AG04450 (cell line): Measurements from ENCODE around the gene FAM53B. TPM values are rescaled to one million over a fixed set of nuclear protein-coding genes. Genes with fewer than 3 reads are reported as not detected.

ENCODE experiments used
- CTCF ChIA-PET: fragments of 300-600, 350-600 bp; formaldehyde crosslinking; extraction: SDS; loops from one replicate; lab custom pipeline; 2022; ENCODE audit warnings: antibody characterized with exemption, inconsistent platforms; lab: Charles Lee
- POLR2A ChIA-PET: fragments of 350-600 bp; formaldehyde crosslinking; extraction: SDS; loops from one replicate; lab custom pipeline; 2021; ENCODE audit warnings: antibody characterized with exemption, inconsistent platforms; lab: Yijun Ruan, JAX
- DNase-seq: peaks from one replicate; pipeline ENCODE4 v3.0.0-alpha.2; 2011; ENCODE audit warnings: low read depth, low spot score
- H3K27ac ChIP-seq: one replicate; pipeline ENCODE4 v1.5.1; 2012; ENCODE audit warnings: low read depth, low read length, control low read depth
- H3K27me3 ChIP-seq: one replicate; pipeline ENCODE4 v1.6.0; 2012; ENCODE audit warnings: low read length; ENCODE audit not compliant: control insufficient read depth, insufficient read depth
- H3K4me3 ChIP-seq: 2 replicates; pipeline ENCODE4 v1.5.1; 2011; ENCODE audit warnings: mild to moderate bottlenecking, low read depth, low read length, control low read depth
- H3K9me3 ChIP-seq: 2 replicates; pipeline ENCODE4 v1.5.1; 2012; ENCODE audit warnings: low read length; ENCODE audit not compliant: control insufficient read depth, insufficient read depth
- CTCF ChIP-seq: IDR thresholded peaks from 2 replicates; pipeline ENCODE4 v1.5.1; 2011; ENCODE audit warnings: low read depth, low read length, control low read depth, inconsistent platforms
- polyA plus RNA-seq: library from polyadenylated mRNA; depleted of rRNA; stranded (reverse); fragments of >200 nt; gene quantifications from 2 replicates; pipeline ENCODE4 v1.2.3, GENCODE V29; 2011

Gene FAM53B
- polyA plus RNA-seq, 1 experiment, result 4.1 TPM

GRCh38 chr10:124598773-124599587 lies 145.2 kb downstream of the FAM53B start:
- H3K27ac ChIP-seq, result no peak overlapping the region
- TF ChIP-seq CTCF, result no peak
- POLR2A ChIA-PET, result no interaction called here
- H3K27me3 ChIP-seq, result peaks cover 7% of the 10 kb centered on the region
- no peak overlapping the region for H3K4me3 ChIP-seq
- H3K9me3 ChIP-seq, result peaks cover 4% of the 10 kb centered on the region; the same call in 1 of the 2 replicates
- CTCF ChIA-PET, result no interaction called here
- DNase-seq, result no peak

GRCh38 chr10:124598196-124598595 lies 146.0 kb downstream of the FAM53B start:
- Histone ChIP-seq H3K27me3 (peaks cover 9% of the 10 kb centered on the region), H3K4me3 (no peak overlapping the region), H3K27ac (no peak overlapping the region), H3K9me3 (peaks cover 4% of the 10 kb centered on the region; the same call in 1 of the 2 replicates)
- no peak for DNase-seq
- no peak for TF ChIP-seq CTCF
- POLR2A ChIA-PET, result no interaction called here
- CTCF ChIA-PET, result no interaction called here

- Histone ChIP-seq H3K27me3 (peaks cover 9% of the 10 kb centered on the region), H3K27ac (no peak overlapping the region), H3K9me3 (peaks cover 5% of the 10 kb centered on the region; the same call in 1 of the 2 replicates), H3K4me3 (no peak overlapping the region)
- ChIA-PET CTCF (no interaction called here), POLR2A (no interaction called here)
- no peak for TF ChIP-seq CTCF
- DNase-seq, result no peak
Observed at GRCh38 chr10:124597846-124598165, 146.4 kb downstream of the FAM53B start.

GRCh38 chr10:124596962-124597845 lies 147.0 kb downstream of the FAM53B start:
- ChIA-PET POLR2A (no interaction called here), CTCF (no interaction called here)
- Histone ChIP-seq H3K27me3 (peaks cover 11% of the 10 kb centered on the region), H3K27ac (no peak overlapping the region), H3K9me3 (peaks cover 11% of the 10 kb centered on the region; the same call in 1 of the 2 replicates), H3K4me3 (no peak overlapping the region)
- no peak for DNase-seq
- no peak for TF ChIP-seq CTCF
